ENCODE measurements around the gene DLX5.

The DLX5 gene

DNA sequence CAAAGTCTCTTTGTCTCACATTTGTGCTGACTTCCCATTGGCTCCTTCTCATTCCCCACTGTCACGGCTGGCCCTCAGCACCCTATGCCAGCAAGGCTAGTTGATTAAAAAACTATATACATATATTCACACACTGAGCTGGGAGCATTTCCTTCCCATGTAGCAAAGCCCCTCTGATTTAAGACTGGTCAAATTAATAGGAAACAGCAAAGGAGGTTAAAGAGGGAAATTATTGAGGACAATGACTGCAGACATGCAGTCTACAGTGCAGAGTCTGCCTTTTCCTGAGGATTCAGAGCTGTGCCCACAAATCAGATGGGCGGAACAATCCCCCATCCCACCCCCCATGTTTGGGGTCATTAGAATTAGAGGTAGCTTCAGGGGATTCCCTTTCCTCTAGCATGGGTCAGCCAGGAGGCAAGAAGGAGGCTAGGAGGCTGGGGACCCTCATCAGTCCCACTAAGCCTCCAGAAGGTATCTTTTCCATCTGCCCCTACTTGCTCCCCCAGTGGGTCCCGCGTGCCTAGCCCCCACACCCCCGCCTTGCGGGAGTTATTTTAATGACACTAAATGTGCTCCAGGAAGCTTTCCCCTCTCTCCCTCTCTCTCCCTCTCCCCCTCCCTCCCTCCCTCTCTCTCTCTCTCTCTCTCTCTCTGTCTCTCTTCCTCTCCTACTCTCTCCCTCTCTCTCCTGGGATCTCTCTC lies 29.1 kb downstream of the DLX5 start:
- no peak overlapping the region for H4K91ac ChIP-seq (ENCODE audit: low read depth, low read length, poor library complexity)
- no peak overlapping the region for H3K4me3 ChIP-seq (ENCODE audit: low read length in 2 of 2)
- DNase-seq (ENCODE audit: low spot score) = peak; percentile 3
- no peak overlapping the region for H2AFZ ChIP-seq (ENCODE audit: low read length)
- H3K18ac ChIP-seq (ENCODE audit: low read length) = no peak overlapping the region
- no peak overlapping the region for H2BK5ac ChIP-seq (ENCODE audit: low read length)
- no peak overlapping the region for H2AK5ac ChIP-seq (ENCODE audit: low read depth, low read length)
- H3K36me3 ChIP-seq (replicated peaks in 1 of 2; ENCODE audit: control insufficient read depth in 2 of 2, insufficient read depth in 2 of 2, low read length in 2 of 2) = no peaks in the 10 kb centered on the region
- peaks cover 9 to 11% of the 10 kb centered on the region in 2 donors for H3K9me3 ChIP-seq (replicated peaks in 1 of 2; ENCODE audit: control insufficient read depth in 2 of 2, insufficient read depth in 1 of 2, low read depth in 1 of 2, low read length in 2 of 2)
- H2BK15ac ChIP-seq (ENCODE audit: low read length) = no peak overlapping the region
- H2BK120ac ChIP-seq (ENCODE audit: low read depth, low read length) = no peak overlapping the region
- H3K27me3 ChIP-seq (ENCODE audit: control insufficient read depth in 3 of 3, insufficient read depth in 3 of 3, low read depth in 1 of 3, low read length in 3 of 3) = peaks cover 39 to 98% (median 85%) of the 10 kb centered on the region in 3 experiments
- no peak overlapping the region for H3K4me2 ChIP-seq (ENCODE audit: insufficient read depth, low read length, poor library complexity, severe bottlenecking)
- no peak overlapping the region for H2BK12ac ChIP-seq (ENCODE audit: low read length)
- H3K23ac ChIP-seq (ENCODE audit: low read depth, low read length, poor library complexity) = no peak overlapping the region
- H3K79me1 ChIP-seq (ENCODE audit: low read depth, low read length) = no peaks in the 10 kb centered on the region
- H3K4ac ChIP-seq (ENCODE audit: low read length) = no peak overlapping the region
- no peak overlapping the region for H3K27ac ChIP-seq (replicated peaks; ENCODE audit: low read length)
- no peak overlapping the region for H3K9ac ChIP-seq (ENCODE audit: low read depth, low read length, poor library complexity)
- no peak overlapping the region for H3K14ac ChIP-seq (ENCODE audit: low read length)
- H3K4me1 ChIP-seq (ENCODE audit: control insufficient read depth in 2 of 2, insufficient read depth in 1 of 2, low read depth in 1 of 2, low read length in 2 of 2) = peaks cover 0 to 5% of the 10 kb centered on the region in 2 donors
- no CpG with 5 or more reads among the region's 6 CpGs for WGBS, 2 donors (ENCODE audit: extremely low coverage in 2 of 2, insufficient read length in 2 of 2, insufficient replicate concordance in 1 of 2)
- H4K8ac ChIP-seq (ENCODE audit: low read depth, low read length) = no peak overlapping the region

DNA sequence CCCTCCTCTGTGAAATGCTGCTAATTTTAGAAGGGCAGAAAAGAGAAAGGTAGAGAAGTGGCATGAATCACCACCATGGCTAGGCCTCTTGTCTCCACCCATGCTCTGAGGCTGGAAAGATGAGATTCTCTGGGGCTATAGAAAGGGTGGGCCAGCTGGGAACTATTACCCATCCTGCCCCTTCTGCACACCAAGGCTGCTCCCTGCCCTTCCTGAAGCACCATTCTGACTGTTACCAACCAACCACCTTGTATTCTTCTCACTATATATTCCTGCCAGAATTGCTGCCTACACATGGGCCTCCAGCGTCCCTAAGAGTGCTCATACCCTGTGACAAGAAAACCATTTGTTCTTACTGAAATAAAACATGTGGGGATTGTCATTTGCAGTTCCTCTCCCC lies 30.7 kb downstream of the DLX5 start:
- no peak overlapping the region for H3K23ac ChIP-seq (ENCODE audit: low read depth, low read length, poor library complexity)
- H3K4ac ChIP-seq (ENCODE audit: low read length) = no peak overlapping the region
- H3K36me3 ChIP-seq (replicated peaks in 1 of 2; ENCODE audit: control insufficient read depth in 2 of 2, insufficient read depth in 2 of 2, low read length in 2 of 2) = no peaks in the 10 kb centered on the region
- no CpG with 5 or more reads among the region's 1 CpG for WGBS, 2 donors (ENCODE audit: extremely low coverage in 2 of 2, insufficient read length in 2 of 2, insufficient replicate concordance in 1 of 2)
- H2AK5ac ChIP-seq (ENCODE audit: low read depth, low read length) = no peak overlapping the region
- no peak overlapping the region for H2BK12ac ChIP-seq (ENCODE audit: low read length)
- H2BK15ac ChIP-seq (ENCODE audit: low read length) = no peak overlapping the region
- no peak overlapping the region for H3K4me2 ChIP-seq (ENCODE audit: insufficient read depth, low read length, poor library complexity, severe bottlenecking)
- H4K91ac ChIP-seq (ENCODE audit: low read depth, low read length, poor library complexity) = no peak overlapping the region
- no peak overlapping the region for H3K9ac ChIP-seq (ENCODE audit: low read depth, low read length, poor library complexity)
- peaks cover 0 to 11% of the 10 kb centered on the region in 2 donors for H3K4me1 ChIP-seq (ENCODE audit: control insufficient read depth in 2 of 2, insufficient read depth in 1 of 2, low read depth in 1 of 2, low read length in 2 of 2)
- H4K8ac ChIP-seq (ENCODE audit: low read depth, low read length) = no peak overlapping the region
- H3K9me3 ChIP-seq (replicated peaks in 1 of 2; ENCODE audit: control insufficient read depth in 2 of 2, insufficient read depth in 1 of 2, low read depth in 1 of 2, low read length in 2 of 2) = peaks cover 9 to 11% of the 10 kb centered on the region in 2 donors
- H2AFZ ChIP-seq (ENCODE audit: low read length) = no peak overlapping the region
- H3K79me1 ChIP-seq (ENCODE audit: low read depth, low read length) = no peaks in the 10 kb centered on the region
- no peak overlapping the region for H3K14ac ChIP-seq (ENCODE audit: low read length)
- H2BK5ac ChIP-seq (ENCODE audit: low read length) = no peak overlapping the region
- H2BK120ac ChIP-seq (ENCODE audit: low read depth, low read length) = no peak overlapping the region
- H3K18ac ChIP-seq (ENCODE audit: low read length) = no peak overlapping the region
- no peak for DNase-seq (ENCODE audit: low spot score)
- H3K27me3 ChIP-seq (ENCODE audit: control insufficient read depth in 3 of 3, insufficient read depth in 3 of 3, low read depth in 1 of 3, low read length in 3 of 3) = peaks cover 46 to 98% (median 84%) of the 10 kb centered on the region in 3 experiments
- no peak overlapping the region for H3K4me3 ChIP-seq (ENCODE audit: low read length in 2 of 2)
- no peak overlapping the region for H3K27ac ChIP-seq (replicated peaks; ENCODE audit: low read length)

DNA sequence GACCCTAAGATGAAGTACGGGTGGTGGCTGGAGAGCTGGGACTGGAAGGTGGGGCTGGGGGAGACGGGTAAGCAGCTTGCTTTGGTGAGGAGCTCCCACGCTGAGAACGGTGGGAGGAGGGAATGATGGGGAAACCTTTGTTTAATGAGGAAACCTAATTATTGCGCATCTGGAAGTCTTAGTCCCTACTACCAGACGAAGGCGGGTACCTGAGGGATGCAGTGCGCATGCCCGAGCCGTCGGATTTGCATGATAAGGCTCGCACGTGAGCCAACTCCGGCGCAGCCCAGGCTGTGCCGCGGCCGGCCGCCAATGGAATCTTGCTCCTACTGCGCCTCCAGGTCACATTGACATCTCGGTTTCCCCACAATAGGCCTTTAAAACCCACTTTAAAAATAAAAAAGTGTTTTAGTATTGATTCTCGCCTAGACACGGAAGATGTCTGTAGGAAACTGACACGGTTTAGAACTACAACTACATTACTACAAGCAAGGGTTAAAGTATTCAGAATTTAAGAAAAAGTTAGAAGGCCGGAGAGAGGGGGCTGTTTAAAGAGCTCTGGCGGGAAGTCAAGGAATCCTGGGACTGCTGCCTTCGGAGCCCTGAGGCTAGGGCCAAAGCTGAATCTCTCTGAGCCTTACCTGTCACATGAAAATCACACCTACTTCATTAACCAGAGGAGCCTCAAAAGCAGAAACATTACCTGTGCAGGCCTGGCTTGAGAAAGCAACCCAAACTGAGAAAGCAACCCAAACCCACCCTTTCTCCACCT lies 31.4 kb downstream of the DLX5 start:
- no peak overlapping the region for H3K27ac ChIP-seq (replicated peaks; ENCODE audit: low read length)
- no peak overlapping the region for H4K91ac ChIP-seq (ENCODE audit: low read depth, low read length, poor library complexity)
- H3K79me1 ChIP-seq (ENCODE audit: low read depth, low read length) = no peaks in the 10 kb centered on the region
- no peak overlapping the region for H2BK5ac ChIP-seq (ENCODE audit: low read length)
- no peak overlapping the region for H3K4me3 ChIP-seq (ENCODE audit: low read length in 2 of 2)
- WGBS, 2 donors (ENCODE audit: extremely low coverage in 2 of 2, insufficient read length in 2 of 2, insufficient replicate concordance in 1 of 2) = no CpG with 5 or more reads among the region's 27 CpGs
- H2BK15ac ChIP-seq (ENCODE audit: low read length) = no peak overlapping the region
- H3K4ac ChIP-seq (ENCODE audit: low read length) = no peak overlapping the region
- H4K8ac ChIP-seq (ENCODE audit: low read depth, low read length) = no peak overlapping the region
- peaks cover 44 to 98% (median 84%) of the 10 kb centered on the region in 3 experiments for H3K27me3 ChIP-seq (ENCODE audit: control insufficient read depth in 3 of 3, insufficient read depth in 3 of 3, low read depth in 1 of 3, low read length in 3 of 3)
- no peak overlapping the region for H3K9ac ChIP-seq (ENCODE audit: low read depth, low read length, poor library complexity)
- no peak overlapping the region for H3K23ac ChIP-seq (ENCODE audit: low read depth, low read length, poor library complexity)
- no peak overlapping the region for H2BK120ac ChIP-seq (ENCODE audit: low read depth, low read length)
- H2AFZ ChIP-seq (ENCODE audit: low read length) = no peak overlapping the region
- peaks cover 0 to 12% of the 10 kb centered on the region in 2 donors for H3K4me1 ChIP-seq (ENCODE audit: control insufficient read depth in 2 of 2, insufficient read depth in 1 of 2, low read depth in 1 of 2, low read length in 2 of 2)
- no peak overlapping the region for H3K4me2 ChIP-seq (ENCODE audit: insufficient read depth, low read length, poor library complexity, severe bottlenecking)
- no peak overlapping the region for H3K18ac ChIP-seq (ENCODE audit: low read length)
- DNase-seq (ENCODE audit: low spot score) = peak; percentile 68
- peak overlapping the region; percentile 16 for H2AK5ac ChIP-seq (ENCODE audit: low read depth, low read length)
- H3K9me3 ChIP-seq (replicated peaks in 1 of 2; ENCODE audit: control insufficient read depth in 2 of 2, insufficient read depth in 1 of 2, low read depth in 1 of 2, low read length in 2 of 2) = peaks cover 9 to 11% of the 10 kb centered on the region in 2 donors
- no peak overlapping the region for H2BK12ac ChIP-seq (ENCODE audit: low read length)
- no peak overlapping the region for H3K14ac ChIP-seq (ENCODE audit: low read length)
- no peaks in the 10 kb centered on the region for H3K36me3 ChIP-seq (replicated peaks in 1 of 2; ENCODE audit: control insufficient read depth in 2 of 2, insufficient read depth in 2 of 2, low read length in 2 of 2)

All from neuronal stem cell (in vitro differentiated cells).